ENCODE data around the gene GNG8.

DNA sequence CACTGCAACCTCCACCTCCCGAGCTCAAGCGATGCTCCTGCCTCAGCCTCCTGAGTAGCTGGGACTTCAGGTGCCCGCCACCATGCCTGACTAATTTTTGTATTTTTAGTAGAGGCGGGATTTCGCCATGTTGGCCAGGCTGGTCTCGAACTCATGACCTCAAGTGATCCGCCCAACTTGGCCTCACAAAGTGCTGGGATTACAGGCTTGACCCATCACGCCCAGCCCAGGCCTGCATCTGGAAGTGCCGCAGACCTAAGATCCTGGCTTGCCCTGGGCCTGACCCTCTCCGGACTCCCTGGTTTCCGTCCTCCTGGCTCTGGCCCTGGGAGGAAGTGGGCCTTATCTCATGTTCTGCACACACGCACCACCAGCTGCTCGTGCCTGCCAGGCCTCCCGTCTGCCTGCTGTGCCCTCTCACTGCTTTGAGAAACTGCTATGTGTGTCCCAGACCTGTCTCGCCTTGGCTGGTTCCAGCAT is 6.4 kb downstream of the GNG8 start:
- TF ChIP-seq THRA (CRISPR knock-in tag; IDR thresholded peaks at IDR 0.05; ENCODE audit: borderline replicate concordance): no peak
- TF ChIP-seq, protein P1, sequence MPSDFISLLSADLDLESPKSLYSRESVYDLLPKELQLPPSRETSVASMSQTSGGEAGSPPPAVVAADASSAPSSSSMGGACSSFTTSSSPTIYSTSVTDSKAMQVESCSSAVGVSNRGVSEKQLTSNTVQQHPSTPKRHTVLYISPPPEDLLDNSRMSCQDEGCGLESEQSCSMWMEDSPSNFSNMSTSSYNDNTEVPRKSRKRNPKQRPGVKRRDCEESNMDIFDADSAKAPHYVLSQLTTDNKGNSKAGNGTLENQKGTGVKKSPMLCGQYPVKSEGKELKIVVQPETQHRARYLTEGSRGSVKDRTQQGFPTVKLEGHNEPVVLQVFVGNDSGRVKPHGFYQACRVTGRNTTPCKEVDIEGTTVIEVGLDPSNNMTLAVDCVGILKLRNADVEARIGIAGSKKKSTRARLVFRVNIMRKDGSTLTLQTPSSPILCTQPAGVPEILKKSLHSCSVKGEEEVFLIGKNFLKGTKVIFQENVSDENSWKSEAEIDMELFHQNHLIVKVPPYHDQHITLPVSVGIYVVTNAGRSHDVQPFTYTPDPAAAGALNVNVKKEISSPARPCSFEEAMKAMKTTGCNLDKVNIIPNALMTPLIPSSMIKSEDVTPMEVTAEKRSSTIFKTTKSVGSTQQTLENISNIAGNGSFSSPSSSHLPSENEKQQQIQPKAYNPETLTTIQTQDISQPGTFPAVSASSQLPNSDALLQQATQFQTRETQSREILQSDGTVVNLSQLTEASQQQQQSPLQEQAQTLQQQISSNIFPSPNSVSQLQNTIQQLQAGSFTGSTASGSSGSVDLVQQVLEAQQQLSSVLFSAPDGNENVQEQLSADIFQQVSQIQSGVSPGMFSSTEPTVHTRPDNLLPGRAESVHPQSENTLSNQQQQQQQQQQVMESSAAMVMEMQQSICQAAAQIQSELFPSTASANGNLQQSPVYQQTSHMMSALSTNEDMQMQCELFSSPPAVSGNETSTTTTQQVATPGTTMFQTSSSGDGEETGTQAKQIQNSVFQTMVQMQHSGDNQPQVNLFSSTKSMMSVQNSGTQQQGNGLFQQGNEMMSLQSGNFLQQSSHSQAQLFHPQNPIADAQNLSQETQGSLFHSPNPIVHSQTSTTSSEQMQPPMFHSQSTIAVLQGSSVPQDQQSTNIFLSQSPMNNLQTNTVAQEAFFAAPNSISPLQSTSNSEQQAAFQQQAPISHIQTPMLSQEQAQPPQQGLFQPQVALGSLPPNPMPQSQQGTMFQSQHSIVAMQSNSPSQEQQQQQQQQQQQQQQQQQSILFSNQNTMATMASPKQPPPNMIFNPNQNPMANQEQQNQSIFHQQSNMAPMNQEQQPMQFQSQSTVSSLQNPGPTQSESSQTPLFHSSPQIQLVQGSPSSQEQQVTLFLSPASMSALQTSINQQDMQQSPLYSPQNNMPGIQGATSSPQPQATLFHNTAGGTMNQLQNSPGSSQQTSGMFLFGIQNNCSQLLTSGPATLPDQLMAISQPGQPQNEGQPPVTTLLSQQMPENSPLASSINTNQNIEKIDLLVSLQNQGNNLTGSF (CRISPR knock-in tag; IDR thresholded peaks at IDR 0.05): no peak
